ENCODE results near the gene RAB15. TPM values are rescaled to one million over a fixed set of nuclear protein-coding genes. Genes with fewer than 3 reads are reported as not detected.

The RAB15 gene
- total RNA-seq, 1 donor from 2014 or later, result 5.7 TPM

- intact Hi-C loops (cut with micrococcal nuclease), result no loop called here
Observed at GRCh38 chr14:64990939-64991338, 18.8 kb upstream of the RAB15 start.

GRCh38 chr14:64990296-64990695 is 18.2 kb upstream of the RAB15 start:
- intact Hi-C loops (cut with micrococcal nuclease), result no loop called here

GRCh38 chr14:64987438-64987767 is 15.3 kb upstream of the RAB15 start:
- intact Hi-C loops (cut with micrococcal nuclease), result loop anchor here (1.0 to 10.0 kb wide), 13 partner anchors 73 to 1520 kb away; partner anchors contain the start of genes CHURC1, GPHN, HSPA2 and MTHFD1

DNA sequence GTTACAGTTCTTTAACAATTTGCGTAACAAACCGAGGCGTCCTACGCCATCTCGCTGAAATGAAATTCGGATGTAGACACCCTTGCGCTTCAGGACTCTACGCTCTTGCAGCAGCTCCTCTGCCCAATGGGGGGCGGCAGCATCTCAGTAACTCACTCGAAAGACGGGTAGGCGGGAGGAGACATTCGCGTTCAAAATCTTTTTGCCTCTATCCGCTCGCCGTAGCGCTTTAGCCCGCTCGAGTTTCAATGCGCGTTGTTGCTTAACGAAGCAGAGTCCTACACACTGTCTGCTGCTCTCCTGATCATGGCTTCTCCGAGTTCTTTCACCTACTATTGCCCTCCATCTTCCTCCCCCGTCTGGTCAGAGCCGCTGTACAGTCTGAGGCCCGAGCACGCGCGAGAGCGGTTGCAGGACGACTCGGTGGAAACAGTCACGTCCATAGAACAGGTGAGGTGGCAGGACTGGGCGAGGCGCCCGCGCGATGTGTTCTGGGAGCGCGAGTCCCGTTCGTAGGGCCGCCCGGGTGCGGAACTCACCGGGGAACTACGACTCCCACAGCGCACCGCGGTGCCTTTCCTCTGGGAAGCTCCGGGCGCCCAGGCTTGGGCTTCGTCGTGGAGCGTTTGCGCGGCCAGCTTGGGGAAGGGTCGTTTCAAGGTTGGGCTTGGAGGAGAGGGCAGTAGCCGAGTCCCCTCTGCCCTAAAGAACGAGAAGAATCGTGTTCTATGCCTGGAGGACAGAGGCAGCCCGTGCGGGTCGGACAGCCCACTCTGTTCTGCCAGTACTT is 14.7 kb upstream of the RAB15 start, which contains the start of gene FNTB:
TSS of gene FNTB (plus strand) at position 248 of the 790 bp plus-strand sequence. CDS start at position 307, 59 bp downstream.
- intact Hi-C loops (cut with micrococcal nuclease), result loop anchor here (1.0 to 10.0 kb wide), 17 partner anchors 33 to 1520 kb away; partner anchors contain the start of genes CHURC1, FUT8, GPHN and HSPA2

DNA sequence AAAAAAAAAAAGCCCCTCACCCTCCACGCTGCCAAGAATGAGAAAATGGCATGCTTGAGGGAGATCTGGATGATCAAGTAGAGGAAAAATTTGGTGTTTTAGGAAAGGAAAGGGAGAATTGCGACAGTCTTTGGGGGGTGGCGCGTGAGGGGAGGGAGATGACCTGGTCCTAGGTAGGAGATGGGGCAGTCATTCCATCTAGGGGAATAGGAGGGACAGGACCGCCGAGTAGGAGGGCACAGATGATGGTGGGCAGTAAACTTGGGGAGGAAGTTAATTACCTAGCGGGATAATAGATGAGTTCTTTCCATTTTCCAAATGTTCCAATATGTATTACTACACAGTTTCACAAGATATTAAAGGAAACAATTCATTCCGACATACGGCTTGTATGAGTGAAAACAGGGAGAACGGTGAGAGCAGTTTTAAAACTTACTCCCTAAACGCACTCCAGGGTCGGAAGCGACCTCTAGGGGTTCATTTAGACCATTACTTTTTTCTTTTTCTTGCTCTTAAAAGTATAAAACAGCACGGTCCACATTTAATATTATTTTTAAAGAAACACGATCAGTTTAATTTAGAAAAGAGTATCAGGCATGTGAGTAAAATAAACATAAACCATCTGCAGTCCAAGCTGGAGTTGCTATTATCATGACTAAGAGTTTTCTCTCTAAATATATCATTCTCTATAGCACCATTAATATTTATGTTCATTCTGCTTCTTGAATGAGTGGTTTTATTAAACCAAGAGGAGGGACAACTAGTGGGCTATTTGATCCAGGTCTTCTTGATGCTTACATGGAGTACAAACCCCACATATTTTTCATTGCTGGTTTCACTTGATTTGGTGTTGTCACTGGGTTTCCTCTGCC is 11.5 kb upstream of the RAB15 start:
- intact Hi-C loops (cut with micrococcal nuclease), result loop anchor here (1.0 to 10.0 kb wide), 6 partner anchors 11 to 1439 kb away; partner anchors contain the start of genes PPP2R5E and RAB15

DNA sequence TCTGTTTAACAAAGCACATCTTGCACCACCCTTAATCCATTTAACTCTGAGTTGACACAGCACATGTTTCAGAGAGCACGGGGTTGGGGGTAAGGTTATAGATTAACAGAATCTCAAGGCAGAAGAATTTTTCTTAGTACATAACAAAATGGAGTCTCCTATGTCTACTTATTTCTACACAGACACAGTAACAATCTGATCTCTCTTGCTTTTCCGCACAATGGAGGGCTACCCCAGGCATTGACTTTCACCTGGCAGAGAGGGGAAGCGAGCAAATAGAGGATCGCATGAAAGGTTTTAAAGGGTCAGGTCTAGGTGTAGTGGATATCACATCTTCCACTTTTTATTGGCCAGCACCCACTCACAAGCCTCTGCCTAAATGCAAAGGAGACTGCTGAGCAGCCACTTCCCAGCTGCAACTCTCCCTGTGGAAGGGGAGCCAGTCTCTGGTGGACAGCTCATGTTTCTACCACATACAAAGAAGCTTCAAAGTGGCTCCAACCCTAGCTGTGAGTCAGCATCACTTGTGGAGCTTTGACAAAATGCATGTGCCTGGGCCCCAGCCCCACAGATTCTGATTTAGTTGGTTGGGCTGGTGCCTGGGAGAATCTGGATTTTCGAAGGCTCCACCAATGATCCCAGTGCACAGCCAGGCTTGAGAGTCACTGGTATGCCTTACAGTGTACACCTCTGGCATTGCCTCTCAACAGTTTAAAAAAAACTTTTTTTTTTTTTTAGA is 7.4 kb upstream of the RAB15 start:
- intact Hi-C loops (cut with micrococcal nuclease), result loop anchor here (10.0 kb wide), 2 partner anchors 845 to 1435 kb away; partner anchors contain the start of gene PPP2R5E

DNA sequence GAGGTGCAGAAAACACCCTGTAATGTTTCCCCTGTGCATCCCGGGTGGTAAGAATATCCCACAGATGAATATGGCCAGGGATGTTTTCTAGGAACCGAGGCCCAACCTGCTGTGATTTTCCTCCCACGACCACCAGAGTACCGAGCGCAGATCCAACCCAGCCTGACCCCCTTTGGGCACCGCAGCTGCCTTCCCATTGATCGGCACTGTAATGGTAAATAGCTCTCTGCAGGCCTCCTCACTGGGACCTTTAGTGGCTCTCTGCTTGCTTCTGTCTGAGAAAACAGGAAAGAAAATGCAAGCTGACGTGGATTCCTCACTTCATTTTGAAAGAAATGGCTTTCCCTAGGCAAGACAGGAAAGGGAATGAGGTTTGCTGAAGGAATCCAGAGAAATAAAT is 2.4 kb upstream of the RAB15 start:
- intact Hi-C loops (cut with micrococcal nuclease), result no loop called here

- intact Hi-C loops (cut with micrococcal nuclease), result loop anchor here (2.0 kb wide), 1 partner anchor 45 kb away; no protein-coding TSS in a partner anchor
Observed at GRCh38 chr14:64973826-64974225, 1.7 kb upstream of the RAB15 start.

DNA sequence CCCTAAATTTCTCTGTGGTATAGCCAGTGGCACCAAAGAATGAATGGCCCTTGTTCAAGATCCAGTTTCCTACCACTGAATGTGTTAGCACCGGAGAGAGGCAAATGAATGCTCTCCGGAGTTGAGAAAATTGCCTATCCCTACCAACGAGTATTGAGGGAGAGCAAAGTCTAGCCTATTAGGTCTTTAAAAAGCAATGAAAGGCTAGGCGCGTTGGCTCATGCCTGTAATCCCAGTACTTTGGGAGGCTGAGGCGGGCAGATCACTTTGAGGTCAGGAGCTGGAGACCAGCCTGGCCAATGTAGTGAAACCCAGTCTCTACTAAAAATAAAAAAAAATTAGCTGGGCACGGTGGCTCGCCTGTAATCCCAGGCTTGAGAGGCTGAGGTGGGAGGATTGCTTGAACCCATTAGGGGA is 898 bp upstream of the RAB15 start:
- intact Hi-C loops (cut with micrococcal nuclease), result loop anchor here (2.0 kb wide), 1 partner anchor 44 kb away; no protein-coding TSS in a partner anchor

GRCh38 chr14:64971491-64971942 is 619 bp downstream of the RAB15 start:
- intact Hi-C loops (cut with micrococcal nuclease), result no loop called here

DNA sequence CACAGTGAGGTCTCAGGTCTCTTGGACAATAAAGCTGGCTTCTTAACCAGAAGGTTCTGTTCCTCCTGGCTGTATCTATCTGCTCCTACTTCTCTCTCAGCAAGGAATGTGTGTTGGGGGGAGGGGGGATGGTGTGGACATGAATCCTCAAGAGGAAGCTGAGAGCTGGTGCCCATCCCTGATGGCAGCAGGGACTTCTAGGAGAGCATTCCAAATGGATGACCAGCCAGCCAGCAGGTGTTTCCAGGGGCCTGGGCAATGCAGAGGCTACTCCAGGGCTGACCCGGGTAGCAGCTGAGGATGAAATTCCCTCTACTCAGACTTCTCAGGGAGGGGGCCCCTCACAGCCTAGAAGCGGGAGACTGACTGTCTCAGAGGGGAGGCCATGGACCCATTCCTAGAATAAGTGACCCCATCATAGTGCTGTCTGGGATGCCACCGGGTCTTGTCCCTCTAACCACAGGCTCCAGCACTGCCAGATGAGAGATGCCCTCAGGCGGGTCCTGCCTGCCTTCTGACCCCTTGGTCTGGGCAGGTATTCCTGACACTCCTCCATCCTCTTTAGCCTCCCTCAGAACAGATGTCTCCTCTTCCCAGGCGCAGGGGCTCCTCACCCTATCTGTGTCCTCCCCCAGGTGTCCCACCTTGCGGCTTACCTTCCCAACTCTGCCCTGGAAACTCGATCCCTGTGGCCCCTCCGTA is 1.2 kb downstream of the RAB15 start:
- intact Hi-C loops (cut with micrococcal nuclease), result no loop called here

DNA sequence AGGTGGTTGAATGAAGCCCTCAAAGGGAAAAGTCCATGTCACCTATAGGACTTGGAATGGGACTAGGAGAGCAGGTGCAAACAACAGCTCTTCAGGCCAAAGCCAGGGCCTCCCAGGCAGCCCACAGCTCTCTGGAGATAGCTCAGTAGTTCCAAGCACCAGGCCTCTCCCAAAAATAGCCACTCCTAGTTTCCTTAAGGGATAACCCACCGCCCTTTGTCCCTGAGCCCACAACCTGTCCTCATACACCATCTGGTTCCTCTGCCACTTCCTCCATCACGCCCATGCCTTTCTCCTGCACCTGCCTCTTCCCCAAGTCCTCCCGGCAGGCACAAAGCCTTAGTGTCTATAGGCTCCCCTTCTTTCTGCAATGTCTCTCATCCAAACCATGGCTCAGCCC is 2.1 kb downstream of the RAB15 start:
- intact Hi-C loops (cut with micrococcal nuclease), result no loop called here

DNA sequence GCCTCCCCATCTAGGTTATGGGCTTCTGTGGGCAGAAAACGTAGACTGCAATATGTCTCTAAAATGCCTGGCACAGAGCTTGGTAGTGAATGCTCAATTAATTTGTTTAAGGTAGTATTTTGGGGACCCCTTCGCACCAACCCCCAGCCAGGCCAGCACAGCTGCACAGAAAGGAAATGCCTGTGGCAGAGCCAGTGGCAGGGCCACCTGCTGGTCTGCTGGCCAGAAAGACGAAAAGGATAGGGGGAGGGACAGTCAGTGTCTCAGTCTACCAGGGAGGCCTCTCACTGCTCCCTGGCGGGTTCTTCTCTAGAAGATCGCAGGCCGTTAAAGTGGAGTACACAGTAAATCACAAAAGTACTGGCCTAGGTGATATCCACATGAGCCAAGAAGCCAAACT is 3.5 kb downstream of the RAB15 start:
- intact Hi-C loops (cut with micrococcal nuclease), result no loop called here

- intact Hi-C loops (cut with micrococcal nuclease), result no loop called here
Observed at GRCh38 chr14:64968167-64968566, 4.0 kb downstream of the RAB15 start.

DNA sequence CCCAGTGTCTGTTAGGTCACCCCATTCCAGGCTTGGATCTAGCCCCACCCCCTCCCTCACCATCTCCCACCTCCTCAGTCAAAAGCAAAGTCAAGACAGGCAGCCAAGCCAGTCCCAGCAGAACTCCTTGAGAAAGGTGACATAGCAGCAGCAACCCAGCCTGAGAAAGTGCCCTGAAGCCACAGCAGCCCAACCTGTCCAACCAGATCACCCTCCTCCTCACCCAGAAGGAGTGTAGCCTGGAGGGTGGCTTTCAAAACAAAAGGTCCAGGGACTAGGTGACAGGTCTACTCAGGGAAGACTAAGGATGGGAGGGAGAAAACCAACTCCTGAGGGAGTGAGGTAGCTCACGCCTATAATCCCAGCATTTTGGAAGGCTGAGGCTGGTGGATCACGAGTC is 5.2 kb downstream of the RAB15 start:
- intact Hi-C loops (cut with micrococcal nuclease), result no loop called here

GRCh38 chr14:64965356-64966000 is 6.7 kb downstream of the RAB15 start:
- intact Hi-C loops (cut with micrococcal nuclease), result no loop called here

DNA sequence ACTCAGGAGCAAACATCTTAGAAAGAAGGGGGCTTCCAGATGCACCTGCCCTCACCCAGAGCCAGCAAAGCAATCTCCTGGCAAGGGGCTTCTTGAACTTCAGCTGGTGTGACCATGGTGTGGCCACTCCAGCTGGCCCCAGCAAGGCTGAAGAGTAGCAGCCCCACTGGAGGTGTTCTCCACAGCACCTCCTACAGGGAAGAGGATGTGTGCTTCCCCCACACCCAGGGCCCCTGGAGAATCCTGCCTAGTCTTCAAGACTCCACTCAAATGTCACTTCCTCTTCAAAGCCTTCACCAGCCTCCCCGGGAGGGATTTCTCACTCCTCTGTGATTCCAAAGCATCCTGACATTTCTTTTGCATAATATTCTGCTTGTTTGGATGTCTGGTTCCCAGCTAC is 8.5 kb downstream of the RAB15 start:
- intact Hi-C loops (cut with micrococcal nuclease), result no loop called here

- intact Hi-C loops (cut with micrococcal nuclease), result no loop called here
Observed at GRCh38 chr14:64960762-64961276, 11.3 kb downstream of the RAB15 start.

GRCh38 chr14:64958743-64959142 is 13.4 kb downstream of the RAB15 start:
- intact Hi-C loops (cut with micrococcal nuclease), result no loop called here

- intact Hi-C loops (cut with micrococcal nuclease), result no loop called here
Observed at GRCh38 chr14:64958201-64958600, 13.9 kb downstream of the RAB15 start.
